Psoas muscle (tissue), 8 donors: ENCODE data around the gene UTP3. TPM values are rescaled to one million over a fixed set of nuclear protein-coding genes. Genes with fewer than 3 reads are reported as not detected.
A peak's percentile ranks its signal among the peaks of the same experiment; 100 is the strongest.
"Not testable (repeated sequence)": the region's sequence is repeated elsewhere in the genome, so short reads cannot be mapped to it uniquely, and the experiment has no call there.

Source experiments
- ATAC-seq, 4 donors: fragments of 200-7000 bp; cut with Tn5 transposase; one replicate each; pipeline ENCODE4 v1.9.1; 2020; ENCODE audit warnings: moderate library complexity in 3 of 4, mild to moderate bottlenecking in 2 of 4
- DNase-seq, 2 donors: peaks; one replicate each; pipeline ENCODE4 v3.0.0-alpha.2; 2020
- H3K27ac ChIP-seq: fragments of 200-600 bp; one replicate; pipeline ENCODE4 v1.8.0; 2022
- H3K27me3 ChIP-seq, 3 donors: fragments of 200-600 bp in 1 of 3; one replicate each; pipeline versions ENCODE4 v1.6.1 to v1.8.0; 2013 to 2022; ENCODE audit warnings: low read length in 2 of 3, mild to moderate bottlenecking in 2 of 3, moderate library complexity in 1 of 3; ENCODE audit not compliant: insufficient read depth in 3 of 3
- H3K36me3 ChIP-seq, 2 donors: fragments of 200-600 bp in 1 of 2; one replicate each; pipeline versions ENCODE4 v1.6.1 to v1.8.0; 2013 to 2022; ENCODE audit warnings: low read depth in 1 of 2, mild to moderate bottlenecking in 1 of 2, moderate library complexity in 1 of 2; ENCODE audit not compliant: insufficient read depth in 1 of 2
- H3K4me1 ChIP-seq: fragments of 200-600 bp; one replicate; pipeline ENCODE4 v1.8.0; 2022
- H3K4me3 ChIP-seq: fragments of 200-600 bp; one replicate; pipeline ENCODE4 v1.8.0; 2022; ENCODE audit warnings: mild to moderate bottlenecking
- H3K9me3 ChIP-seq: fragments of 200-600 bp; one replicate; pipeline ENCODE4 v1.8.0; 2022
- WGBS, 3 donors: extraction: QIAGEN DNeasy Blood & Tissue Kit; methylation state at CpG; one replicate each; pipeline versions ENCODE4 v1.1.6 to v1.1.7; 2013; 5-methylcytosine and 5-hydroxymethylcytosine counted together
- intact Hi-C, 2 donors: fragments of 100-400 bp; cut with DNase I; formaldehyde crosslinking; loops; one replicate each; pipeline versions ENCODE4 v1.11.0 to v1.14.2; 2022
- polyA plus RNA-seq, 3 donors: library from polyadenylated mRNA; stranded (reverse); fragments of 200-250 nt; gene quantifications; one replicate each; pipeline ENCODE4 v1.2.3, GENCODE V29; 2013
- total RNA-seq, 4 donors: library from RNA; stranded (reverse); fragmentation: NEBNext Ultra II Directional in 2 of 4; extraction: Animal tissue kit (Norgen Biotek cat#: 25700) in 2 of 4; gene quantifications; one replicate each; pipeline versions ENCODE4 v1.2.1 to v1.2.4, GENCODE V29; 2021 to 2023
- TF ChIP-seq, protein P1 (sequence below): fragments of 200-600 bp; IDR thresholded peaks from one replicate; pipeline ENCODE4 v1.8.0; 2022; ENCODE audit warnings: antibody characterized with exemption
- donor health status: healthy with polysubstance abuse.
- donor health status: DM: no; HTN: no; CAD: no; lungs with moderate emphysema.
- donor health status: Bipolar disorder and iron deficiency.
- donor health status: healthy.
- donor health status: DM: yes; HTN: yes; CAD: no.
- donor health status: DM: no; HTN: no; CAD: no.
- donor health status: DM: no; HTN: no; CAD: no.
- donor health status: DM: yes; HTN: yes; CAD: no.

The UTP3 gene
- total and polyA plus RNA-seq, 7 donors: 13.0 to 32.5 (median 22.3) TPM

DNA sequence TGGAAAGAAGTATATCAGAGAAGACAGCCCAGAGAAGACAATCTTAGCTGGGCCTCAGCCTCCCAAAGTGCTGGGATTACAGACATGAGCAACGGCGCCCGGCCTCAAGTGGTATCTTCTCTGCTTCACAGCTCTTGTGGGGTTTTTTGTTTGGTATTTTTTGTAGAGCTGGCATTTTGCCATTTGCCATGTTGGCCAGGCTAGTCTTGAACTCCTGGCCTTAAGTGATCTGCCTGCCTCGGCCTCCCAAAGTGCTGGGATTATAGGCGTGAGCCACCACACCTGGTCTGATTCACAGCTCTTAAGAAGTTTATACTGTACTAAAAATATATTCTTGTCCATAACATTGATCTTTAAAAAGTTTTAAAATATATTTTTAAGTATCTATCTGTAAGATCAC, 12.4 kb downstream of the UTP3 start:
- intact Hi-C loops: loop anchor here in 1 of 2 donors (10.0 kb wide), 1 partner anchor 294 kb away; the partner anchor contains the start of gene DCK
- TF ChIP-seq, protein P1, sequence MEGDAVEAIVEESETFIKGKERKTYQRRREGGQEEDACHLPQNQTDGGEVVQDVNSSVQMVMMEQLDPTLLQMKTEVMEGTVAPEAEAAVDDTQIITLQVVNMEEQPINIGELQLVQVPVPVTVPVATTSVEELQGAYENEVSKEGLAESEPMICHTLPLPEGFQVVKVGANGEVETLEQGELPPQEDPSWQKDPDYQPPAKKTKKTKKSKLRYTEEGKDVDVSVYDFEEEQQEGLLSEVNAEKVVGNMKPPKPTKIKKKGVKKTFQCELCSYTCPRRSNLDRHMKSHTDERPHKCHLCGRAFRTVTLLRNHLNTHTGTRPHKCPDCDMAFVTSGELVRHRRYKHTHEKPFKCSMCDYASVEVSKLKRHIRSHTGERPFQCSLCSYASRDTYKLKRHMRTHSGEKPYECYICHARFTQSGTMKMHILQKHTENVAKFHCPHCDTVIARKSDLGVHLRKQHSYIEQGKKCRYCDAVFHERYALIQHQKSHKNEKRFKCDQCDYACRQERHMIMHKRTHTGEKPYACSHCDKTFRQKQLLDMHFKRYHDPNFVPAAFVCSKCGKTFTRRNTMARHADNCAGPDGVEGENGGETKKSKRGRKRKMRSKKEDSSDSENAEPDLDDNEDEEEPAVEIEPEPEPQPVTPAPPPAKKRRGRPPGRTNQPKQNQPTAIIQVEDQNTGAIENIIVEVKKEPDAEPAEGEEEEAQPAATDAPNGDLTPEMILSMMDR: no peak
- DNase-seq: no peak
- 83 to 89% (median 89%) methylated on average over 5 of the region's 5 CpGs for WGBS, 3 donors
- no peak for ATAC-seq
- Histone ChIP-seq H3K36me3 (no peaks in the 10 kb centered on the region), H3K4me1 (no peaks in the 10 kb centered on the region), H3K9me3 (no peaks in the 10 kb centered on the region), H3K4me3 (no peak overlapping the region), H3K27me3 (no peaks in the 10 kb centered on the region), H3K27ac (no peak overlapping the region)

DNA sequence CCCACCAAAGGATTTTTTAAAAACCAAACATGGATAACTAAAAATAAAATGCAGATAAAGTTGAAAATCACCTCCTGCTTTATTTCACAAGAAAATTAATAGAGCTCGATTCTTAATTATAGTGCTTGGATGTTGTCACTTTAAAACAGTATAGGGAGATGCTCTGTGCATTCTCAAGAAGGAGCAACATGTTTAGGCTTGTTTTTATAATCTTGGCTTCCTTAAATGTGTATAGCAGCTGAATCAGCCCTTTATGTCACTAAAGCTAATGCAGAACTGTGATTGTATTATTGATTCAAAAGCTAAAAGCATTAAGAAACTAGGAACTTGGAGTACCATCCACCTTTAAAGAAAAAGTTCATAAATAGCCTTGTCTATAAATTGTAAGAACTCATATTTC, 12.9 kb downstream of the UTP3 start:
- H3K9me3 ChIP-seq: no peaks in the 10 kb centered on the region
- no peaks in the 10 kb centered on the region for H3K27me3 ChIP-seq
- TF ChIP-seq, protein P1: no peak
- H3K36me3 ChIP-seq: no peaks in the 10 kb centered on the region
- no peak for DNase-seq
- H3K27ac ChIP-seq: no peak overlapping the region
- no peak for ATAC-seq
- 88 to 97% (median 93%) methylated on average over 1 of the region's 1 CpG for WGBS, 3 donors
- intact Hi-C loops: loop anchor here in 1 of 2 donors (10.0 kb wide), 1 partner anchor 294 kb away; the partner anchor contains the start of gene DCK
- H3K4me1 ChIP-seq: peaks cover 1% of the 10 kb centered on the region
- no peak overlapping the region for H3K4me3 ChIP-seq

DNA sequence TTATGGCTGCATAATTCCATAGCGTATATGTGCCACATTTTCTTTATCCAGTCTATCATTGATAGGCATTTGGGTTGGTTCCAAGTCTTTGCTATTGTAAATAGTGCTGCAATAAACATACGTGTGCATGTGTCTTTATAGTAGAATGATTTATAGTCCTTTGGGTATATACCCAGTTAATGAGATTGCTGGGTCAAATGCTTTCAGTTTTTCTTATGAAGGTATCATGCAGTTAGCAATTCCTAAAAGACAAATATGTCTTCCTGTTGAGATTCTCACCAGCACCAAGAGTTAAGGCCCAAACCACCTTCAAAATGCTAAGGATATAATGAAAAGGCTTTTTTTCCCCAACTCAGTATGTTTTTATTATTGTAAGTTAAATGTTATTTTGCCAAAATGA, 14.3 kb downstream of the UTP3 start:
- Histone ChIP-seq H3K4me1 (peaks cover 13% of the 10 kb centered on the region), H3K27ac (peak overlapping the region; percentile 98)
- not testable (repeated sequence) for H3K9me3 ChIP-seq, H3K36me3 ChIP-seq, H3K27me3 ChIP-seq, ATAC-seq, DNase-seq, H3K4me3 ChIP-seq
- intact Hi-C loops: loop anchor here in 1 of 2 donors (10.0 kb wide), 1 partner anchor 292 kb away; the partner anchor contains the start of gene DCK
- 53 to 81% (median 62%) methylated on average over 2 of the region's 2 CpGs for WGBS, 3 donors

DNA sequence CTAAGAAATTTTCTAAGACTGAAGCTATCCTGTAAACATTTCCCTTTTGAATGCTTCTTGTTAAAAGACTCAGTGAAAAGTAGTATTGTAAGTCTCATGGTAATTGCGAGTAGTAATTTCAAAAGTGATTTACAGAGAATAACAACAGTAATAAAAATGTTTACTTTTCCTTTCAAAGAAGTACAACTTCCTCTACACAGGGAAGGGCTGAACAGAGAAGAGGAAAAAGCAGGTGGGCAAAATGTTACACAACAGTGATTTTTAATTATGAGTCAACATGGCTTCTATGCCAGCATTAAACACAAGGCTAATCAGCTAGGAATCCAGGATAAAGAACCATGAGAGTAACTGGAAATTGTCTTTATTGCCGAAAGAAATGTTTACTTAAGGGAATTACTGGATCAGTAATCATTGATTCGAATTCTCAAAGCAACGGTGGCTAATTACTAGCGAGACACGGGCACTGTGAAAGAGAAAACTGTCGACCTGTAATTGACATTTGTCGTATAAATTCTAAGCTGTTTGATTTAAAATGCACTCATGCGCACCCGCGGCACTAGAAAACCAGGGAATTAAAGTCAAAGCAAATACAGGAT, 15.4 kb downstream of the UTP3 start:
- 8 to 13% (median 10%) methylated on average over 11 of the region's 11 CpGs for WGBS, 3 donors
- intact Hi-C loops: loop anchor here (2.0 to 10.0 kb wide), 2 partner anchors 15 to 291 kb away; partner anchors contain the start of genes DCK (in 1 of the 2) and UTP3 (in 1 of the 2)
- Histone ChIP-seq H3K27me3 (no peaks in the 10 kb centered on the region), H3K9me3 (no peaks in the 10 kb centered on the region), H3K4me3 (peak overlapping the region; percentile 85), H3K4me1 (peaks cover 17% of the 10 kb centered on the region), H3K27ac (peak overlapping the region; percentile 98), H3K36me3 (no peaks in the 10 kb centered on the region)
- ATAC-seq: peak in 1 of 4 donors; percentile 26
- DNase-seq: no peak
- TF ChIP-seq, protein P1: no peak

DNA sequence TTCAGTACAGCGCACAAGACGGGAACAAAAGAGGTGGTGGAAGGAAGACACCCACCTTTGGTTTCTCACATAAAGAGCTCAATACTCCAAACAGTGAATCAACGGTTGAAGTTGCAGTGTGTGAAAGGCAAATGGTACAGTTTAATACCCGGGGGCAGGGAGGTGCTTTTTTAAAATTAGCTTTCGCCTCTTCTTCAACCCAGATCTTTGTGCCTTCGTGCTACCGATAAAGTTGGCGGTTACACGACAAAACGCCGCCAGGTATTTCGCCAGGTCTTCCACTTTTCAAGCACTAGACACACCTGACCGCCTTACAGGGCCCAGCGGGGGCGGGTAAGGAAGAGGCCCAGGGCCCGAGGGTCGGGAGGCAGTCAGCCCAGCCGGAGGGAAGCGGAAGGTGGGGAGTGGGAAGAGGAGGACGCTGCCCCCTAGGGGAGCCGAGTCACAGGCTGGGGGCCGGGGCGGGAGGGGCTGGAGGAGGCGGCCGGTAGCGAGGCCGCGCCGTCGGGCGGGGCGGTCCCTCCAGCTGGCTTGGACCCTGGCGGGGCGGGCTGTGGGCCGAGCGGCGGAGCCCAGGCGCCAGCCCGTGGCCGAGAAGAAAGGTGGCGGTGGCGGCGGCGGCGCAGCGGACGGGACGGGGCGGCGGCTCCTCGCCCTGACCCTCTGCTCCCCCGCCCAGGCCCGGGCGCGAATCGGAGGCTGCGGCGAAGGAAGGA, 16.0 kb downstream of the UTP3 start:
- H3K9me3 ChIP-seq: no peaks in the 10 kb centered on the region
- WGBS, 3 donors: 1 to 3% (median 2%) methylated on average over 23 to 58 of the region's 58 CpGs
- H3K4me3 ChIP-seq: peak overlapping the region; percentile 85
- no peaks in the 10 kb centered on the region for H3K36me3 ChIP-seq
- DNase-seq (peak; percentile 86 to 87), ATAC-seq (peak; percentile 73 to 84 (median 76))
- H3K27ac ChIP-seq: peak overlapping the region; percentile 98
- H3K27me3 ChIP-seq: no peaks in the 10 kb centered on the region
- peaks cover 20% of the 10 kb centered on the region for H3K4me1 ChIP-seq
- intact Hi-C loops: loop anchor here (2.0 to 10.0 kb wide), 2 partner anchors 16 to 290 kb away; partner anchors contain the start of genes DCK (in 1 of the 2) and UTP3 (in 1 of the 2)
- TF ChIP-seq, protein P1: peak; percentile 33
